ENCODE measurements around the gene TLCD1.

Gene TLCD1, protein sequence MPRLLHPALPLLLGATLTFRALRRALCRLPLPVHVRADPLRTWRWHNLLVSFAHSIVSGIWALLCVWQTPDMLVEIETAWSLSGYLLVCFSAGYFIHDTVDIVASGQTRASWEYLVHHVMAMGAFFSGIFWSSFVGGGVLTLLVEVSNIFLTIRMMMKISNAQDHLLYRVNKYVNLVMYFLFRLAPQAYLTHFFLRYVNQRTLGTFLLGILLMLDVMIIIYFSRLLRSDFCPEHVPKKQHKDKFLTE

DNA sequence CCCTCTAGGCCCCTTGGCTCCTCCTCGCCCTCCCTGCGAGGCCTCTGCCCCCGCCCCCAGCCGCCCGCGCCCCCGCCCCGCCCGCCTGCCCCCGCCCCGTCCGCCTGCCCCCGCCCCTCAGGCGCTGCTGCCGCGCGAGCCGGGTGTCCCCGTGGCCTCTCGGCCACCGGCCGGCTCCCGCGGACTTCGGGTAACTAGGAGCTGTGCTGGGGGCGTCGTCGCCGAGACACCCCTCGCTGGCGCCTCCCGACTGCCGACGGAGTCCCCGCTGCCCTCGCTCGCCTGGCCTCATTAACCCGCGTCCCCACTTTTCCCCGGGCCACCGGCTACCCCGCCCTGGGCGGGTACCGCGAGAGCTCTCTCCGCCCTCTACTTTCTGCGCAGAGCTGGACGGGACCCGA lies at the start of gene TLCD1:
Gene TLCD1, minus strand, starts transcription at position 8 of the 401 bp plus-strand sequence. CDS start 136 bp downstream, outside the sequence.
- no peak for DNase-seq (ENCODE audit: low read depth)

DNA sequence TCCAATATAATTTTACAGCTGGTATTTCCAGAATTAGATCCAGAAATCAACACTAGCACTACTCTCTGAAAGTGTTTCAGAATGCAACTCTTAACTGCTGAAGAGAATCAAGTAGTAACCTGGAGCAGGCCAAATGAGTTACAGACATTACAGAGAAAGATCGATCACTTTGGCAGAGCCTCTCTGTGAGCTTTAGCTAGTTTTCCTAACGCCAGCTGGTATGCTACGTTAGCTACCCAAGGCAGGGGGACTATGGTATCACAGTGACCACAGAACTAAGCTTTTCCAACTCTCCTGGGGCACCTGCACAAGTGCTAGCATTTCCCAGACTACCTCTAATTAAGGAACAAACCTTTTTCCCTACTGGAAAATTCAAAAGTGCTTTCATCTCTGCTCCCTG lies 48.2 kb upstream of the TLCD1 start:
- DNase-seq (ENCODE audit: low read depth) = no peak

DNA sequence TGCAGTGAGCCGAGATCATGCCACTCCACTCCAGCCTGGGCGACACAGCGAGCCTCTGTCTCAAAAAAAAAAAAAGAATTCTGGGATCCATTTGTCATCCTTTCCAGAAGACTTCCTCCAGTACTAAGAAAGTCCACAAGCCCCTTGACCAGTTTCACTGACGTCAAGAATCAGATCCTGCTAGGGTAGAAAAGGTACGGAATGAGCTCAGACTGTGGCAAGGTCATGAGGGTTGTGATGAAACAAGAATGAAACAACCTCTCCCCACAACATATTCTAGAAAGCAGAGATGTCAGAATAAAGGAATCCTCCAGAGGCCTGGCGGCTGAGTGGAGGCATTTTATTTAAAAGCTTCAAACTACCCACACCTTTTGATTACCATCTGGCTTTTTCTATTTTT lies 47.7 kb upstream of the TLCD1 start:
- DNase-seq (ENCODE audit: low read depth) = no peak

DNA sequence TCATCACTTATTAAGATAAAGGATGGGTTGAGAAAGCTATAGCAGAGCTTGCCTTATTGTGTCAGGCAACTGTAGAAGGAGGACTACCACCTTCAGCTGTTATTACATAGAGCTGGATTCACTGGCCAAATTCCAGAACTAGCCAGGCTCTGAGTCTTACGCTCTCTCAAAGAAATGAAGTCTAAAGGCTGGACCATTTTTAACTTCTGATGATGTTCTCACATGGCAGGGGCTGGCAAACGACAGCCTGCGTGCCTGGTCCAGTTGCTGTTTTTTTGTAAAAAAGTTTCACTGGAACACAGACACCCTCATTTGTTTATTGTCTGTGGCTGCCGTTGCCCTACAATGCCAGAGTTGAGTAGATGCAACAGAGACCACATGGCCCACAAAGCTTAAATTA lies 39.0 kb upstream of the TLCD1 start:
- no peak for DNase-seq (ENCODE audit: low read depth)

DNA sequence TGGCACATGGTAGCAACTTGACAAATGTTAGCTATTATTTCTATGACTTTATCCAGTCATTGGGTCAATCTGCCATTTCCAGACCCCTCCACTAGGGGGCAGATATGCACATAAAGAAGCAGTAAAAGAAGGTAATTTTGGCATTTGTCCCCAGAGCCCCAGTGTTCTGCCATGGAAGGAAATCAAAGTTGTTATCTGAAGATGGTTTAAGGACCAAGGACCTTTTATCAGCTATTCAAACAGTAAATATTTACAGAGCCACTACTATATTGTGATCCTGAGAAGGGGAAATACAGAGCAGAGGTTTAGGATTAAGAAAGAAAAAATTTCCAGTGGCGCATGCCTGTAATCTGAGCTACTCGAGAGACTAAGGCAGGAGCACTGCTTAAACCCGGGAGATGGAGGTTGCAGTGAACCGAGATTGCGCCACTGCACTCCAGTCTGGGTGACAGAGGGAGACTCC lies 37.8 kb upstream of the TLCD1 start:
- no peak for DNase-seq (ENCODE audit: low read depth)

DNA sequence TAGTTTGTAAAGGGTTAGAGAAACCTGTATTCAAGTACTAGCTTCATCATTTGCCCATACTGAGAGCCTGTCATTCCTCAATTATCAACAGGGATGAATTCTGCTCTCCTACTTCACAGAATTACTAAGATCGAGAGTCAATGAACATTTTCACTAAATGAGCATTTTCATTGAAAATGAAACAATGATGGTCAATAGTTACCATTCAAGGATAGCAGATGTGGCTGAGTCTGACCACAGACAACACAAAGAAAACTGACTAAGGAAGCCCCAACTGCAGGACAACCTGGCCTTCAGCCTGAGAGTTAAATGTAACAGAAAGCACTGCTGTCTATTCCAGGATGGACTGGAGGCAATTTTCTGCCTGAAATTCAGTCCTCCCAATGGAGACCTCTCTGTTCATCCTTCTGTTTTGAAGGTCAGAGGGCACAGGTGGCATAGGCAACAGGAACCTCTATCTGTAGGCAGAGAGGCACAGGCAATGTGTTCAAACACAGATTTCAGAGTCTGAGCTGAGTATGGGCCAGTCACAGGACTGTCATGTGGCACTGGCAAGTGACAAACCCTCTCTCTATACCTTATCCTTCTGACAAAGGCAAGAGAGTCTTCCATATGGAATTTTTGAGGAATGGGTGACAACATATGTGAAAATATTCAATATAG lies 37.2 kb upstream of the TLCD1 start:
- no peak for DNase-seq (ENCODE audit: low read depth)

DNA sequence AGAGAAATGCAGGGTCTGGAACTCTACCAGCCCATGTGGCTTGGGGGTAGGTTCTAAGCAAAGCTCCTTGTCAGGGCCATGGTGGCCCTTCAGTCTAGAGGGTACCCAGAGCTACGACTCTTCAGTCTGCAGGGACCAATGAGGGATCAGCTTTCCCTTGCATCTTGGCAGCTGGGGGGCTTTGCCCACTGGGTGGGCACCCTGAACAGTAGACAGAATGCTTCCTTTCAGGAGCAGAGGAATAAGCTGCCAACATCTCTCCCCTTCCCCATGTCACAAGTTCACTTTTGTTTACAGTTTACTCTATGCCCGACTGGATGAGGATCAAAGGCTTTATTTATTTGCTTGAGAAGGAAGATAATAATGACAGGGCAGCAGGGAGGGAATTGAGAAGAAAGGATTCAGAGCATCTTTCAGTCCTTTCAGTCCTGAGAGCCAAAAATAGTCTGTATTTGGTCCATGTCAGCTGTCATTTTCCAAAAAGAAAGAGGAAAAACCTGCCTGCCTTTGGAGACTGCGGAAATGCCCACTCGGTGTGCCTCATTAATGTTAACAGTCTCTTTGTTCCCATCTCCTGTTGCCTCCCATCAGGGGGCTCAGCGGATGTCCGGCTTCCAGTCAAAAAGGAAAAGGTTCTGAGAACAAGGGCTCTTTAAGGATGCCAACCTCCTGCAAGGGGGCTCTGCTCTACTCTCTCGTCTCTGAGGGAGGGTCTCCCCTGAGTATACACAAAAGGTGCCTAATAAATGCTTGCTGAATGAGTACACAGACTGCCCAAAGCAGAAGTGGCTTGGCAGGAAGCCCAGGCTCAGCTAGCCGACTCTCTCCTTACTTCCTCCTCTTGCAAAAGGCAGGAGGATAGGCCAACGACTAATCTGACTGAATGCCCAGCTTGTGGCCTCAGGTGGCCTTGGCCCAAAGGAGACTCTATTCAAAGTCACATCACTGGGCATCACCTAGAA lies 34.8 kb upstream of the TLCD1 start:
- no peak for DNase-seq (ENCODE audit: low read depth)

DNA sequence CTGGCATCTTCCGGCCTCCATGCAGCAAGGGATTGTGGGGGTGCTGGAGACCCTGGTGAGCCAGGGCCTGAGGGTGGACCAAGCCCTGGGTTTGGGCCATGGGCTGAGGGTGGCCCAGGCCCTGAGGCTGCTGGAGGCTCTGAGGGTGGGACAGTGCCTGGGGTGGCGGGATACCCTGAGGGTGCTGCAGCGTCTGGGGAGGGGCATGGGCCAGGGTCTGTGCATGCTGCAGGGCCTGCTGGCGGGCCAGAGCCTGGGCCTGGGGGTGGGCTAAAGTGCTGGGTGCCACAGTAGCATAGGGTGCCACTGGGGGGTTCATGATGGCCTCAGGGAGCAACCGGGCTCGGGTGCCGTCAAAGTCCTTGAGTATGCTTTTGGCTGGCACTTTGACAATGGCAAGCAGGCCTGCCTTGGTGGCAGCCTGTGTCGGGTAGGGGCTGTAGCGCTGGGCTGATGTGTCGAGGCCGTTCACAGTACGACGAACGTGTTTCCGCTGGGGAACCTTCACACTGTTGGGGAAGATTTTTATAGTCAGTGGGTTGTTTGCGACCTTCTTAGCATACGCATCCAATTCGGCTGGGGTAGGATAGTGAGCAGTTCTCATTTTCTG lies 33.3 kb upstream of the TLCD1 start:
- DNase-seq (ENCODE audit: low read depth) = no peak

DNA sequence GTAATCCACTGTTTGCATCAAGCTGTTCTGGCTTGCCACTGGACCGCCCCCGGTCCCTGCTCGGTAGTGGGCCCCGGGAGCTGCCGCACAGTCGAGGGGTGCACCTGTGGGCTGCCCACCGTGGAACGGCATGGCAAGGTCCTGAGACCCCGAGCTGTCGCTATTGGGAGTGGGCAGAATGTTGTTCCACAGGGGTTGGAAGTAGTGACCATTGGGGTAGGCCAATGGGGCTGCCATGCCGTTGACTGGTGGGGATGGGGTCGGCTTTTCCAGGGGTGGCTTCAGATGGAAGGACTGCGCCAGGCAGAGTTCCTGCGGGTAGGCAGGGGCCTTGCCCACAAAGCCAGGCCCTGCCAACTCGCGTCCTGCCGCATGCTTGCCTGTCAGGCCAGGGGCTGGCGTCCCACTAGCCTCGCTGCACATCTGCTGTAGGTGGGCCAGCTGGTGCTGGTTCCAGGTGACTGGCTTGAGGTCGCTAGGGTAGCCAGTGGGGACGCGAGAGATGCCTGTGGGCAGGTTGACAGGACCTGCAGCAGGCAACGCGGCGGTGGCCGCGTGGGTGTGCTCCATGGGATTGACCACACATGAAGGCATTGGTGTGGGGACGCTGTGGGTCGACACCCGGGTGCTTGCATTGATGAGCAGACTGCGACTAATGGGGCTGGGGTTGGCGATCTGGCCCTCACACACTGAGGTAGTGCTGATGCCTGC lies 32.5 kb upstream of the TLCD1 start:
- DNase-seq (ENCODE audit: low read depth) = no peak

DNA sequence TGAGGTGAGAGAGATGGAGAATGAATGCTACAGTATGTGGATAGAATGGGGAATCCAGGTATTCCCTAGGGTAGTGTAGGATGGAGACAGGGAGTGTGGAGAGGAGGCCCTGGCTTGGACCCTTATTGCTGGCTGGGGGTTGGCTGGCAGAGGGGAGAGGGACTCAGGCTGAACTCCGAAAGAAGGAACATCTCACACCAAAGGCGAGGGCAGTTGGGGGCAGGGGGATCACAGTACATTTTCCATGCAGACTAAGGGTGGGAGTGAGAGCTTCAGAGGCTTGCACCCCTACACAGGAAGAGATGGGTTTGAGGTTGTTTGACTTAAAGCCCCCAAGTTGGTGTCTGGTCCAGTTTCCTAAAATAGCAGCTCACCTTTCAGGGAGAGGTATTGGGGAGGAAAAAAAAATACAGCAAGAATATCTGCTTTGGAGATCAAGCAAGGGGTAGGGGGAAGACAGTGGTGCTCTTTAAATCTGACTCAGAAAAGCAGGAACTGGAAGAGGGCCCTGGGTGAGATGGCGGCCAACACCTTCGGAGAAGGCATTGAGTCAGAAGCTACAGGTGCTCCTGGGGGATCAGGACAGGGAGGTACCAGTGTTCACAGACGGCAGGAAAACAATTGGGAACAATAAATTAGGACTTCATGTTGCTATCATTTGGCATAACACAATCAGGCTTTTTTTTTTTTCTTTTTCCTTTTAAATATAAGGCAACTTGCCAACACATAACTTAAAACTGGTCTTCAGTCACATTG lies 30.2 kb upstream of the TLCD1 start:
- no peak for DNase-seq (ENCODE audit: low read depth)

DNA sequence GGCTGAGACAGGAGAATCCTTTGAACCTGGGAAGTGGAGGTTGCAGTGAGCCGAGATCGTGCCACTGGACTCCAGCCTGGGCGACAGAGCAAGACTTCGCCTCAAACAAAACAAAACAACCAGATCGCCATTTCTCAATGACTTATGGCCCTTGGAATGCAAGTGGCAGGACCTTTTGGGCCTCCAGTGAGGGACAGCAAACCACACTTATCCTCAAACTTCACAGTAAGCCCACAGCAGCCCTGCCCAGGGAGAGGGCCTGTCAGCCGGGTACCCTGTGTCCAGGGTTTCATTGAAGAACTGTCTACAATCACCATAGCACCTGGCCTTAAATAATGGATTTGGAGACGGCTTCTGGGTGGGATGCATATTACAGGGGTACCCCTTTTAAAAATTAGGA lies 29.5 kb upstream of the TLCD1 start:
- DNase-seq (ENCODE audit: low read depth) = no peak

DNA sequence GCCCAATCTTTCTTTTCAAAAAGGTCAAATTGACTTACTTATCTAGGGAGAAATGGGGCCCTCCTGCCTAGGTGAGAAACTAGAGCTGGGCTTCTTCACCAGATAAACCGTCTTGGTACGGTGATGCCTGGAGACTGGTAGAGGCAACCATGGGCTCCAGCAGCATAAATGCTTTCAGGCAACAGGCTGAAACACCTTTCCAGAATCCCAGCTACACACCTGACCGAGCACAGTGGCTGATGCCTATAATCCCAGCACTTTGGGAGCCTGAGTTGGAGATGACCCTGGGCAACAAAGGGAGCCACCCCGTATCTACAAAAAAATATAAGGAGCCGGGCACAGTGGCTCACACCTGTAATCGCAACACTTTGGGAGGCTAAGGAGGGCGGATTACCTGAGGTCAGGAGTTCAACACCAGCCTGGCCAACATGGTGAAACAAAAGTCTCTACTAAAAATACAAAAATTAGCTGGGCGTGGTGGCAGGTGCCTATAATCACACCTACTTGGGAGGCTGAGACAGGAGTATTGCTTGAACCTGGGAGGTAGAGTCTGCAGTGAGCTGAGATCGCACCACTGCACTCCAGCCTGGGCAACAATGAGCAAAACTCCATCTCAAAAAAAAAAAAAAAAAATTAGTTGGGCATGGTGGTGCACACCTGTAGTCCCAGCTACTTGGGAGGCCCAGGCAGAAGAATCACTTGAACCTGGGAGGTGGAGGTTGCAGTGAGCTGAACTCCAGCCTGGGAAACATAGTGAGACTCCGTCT lies 25.8 kb upstream of the TLCD1 start:
- DNase-seq (ENCODE audit: low read depth) = no peak

DNA sequence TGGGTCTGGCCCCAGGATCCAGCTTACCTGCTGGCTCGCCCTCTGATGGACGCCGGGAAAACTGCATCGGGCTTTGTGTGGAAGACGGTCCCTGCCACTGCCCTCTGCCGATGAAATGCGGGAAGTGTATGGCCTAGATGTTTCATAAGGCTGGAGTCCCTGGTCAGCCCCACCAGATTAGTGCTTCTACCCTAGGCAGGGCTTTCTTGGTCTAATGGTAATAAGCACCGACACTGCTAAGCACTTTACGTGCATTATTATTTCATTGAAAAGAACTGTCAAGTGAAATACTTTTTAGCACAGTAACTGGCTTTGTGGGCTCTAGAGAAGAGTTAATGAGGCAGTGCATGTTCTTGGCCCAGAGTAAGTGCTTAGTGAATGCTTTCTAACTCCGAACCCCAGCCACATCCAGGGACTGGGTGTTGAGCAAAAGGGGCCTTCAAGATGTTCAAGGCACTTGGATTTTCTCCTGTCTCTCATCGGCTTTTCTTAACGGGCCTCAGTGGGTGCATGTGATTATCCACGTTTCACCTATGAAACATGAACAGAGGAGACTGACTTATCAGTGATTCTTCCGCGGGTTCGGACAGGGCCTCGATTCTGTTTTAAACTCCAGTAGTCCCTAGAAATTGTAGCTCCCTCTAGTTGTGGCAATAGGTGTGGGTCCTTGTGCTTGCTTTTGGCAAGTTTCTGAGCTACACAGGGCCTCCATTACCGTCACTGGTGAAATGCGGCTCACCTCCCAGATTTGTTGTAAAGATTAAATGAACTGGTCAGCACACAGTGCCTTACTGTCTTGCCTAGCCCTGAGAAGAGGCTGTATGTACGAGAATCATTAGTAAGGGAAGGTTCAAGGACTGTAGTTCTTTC lies 24.4 kb upstream of the TLCD1 start:
- no peak for DNase-seq (ENCODE audit: low read depth)

DNA sequence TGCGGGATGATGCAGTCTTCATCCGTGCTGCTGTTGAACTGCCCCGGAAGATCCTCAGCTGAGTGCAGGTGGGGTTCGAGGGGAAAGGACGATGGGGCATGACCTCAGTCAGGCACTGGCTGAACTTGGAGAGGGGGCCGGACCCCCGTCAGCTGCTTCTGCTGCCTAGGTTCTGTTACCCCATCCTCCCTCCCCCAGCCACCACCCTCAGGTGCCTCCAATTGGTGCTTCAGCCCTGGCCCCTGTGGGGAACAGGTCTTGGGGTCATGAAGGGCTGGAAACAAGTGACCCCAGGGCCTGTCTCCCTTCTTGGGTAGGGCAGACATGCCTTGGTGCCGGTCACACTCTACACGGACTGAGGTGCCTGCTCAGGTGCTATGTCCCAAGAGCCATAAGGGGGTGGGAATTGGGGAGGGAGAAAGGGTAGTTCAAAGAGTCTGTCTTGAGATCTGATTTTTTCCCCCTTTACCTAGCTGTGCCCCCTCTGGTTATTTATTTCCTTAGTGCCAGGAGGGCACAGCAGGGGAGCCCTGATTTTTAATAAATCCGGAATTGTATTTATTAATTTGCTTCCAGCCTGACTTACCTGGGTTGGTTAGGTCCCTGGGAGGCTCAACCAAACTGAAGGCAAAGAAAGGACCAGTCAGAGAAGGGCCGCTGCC lies 23.6 kb upstream of the TLCD1 start:
- DNase-seq (ENCODE audit: low read depth) = no peak

DNA sequence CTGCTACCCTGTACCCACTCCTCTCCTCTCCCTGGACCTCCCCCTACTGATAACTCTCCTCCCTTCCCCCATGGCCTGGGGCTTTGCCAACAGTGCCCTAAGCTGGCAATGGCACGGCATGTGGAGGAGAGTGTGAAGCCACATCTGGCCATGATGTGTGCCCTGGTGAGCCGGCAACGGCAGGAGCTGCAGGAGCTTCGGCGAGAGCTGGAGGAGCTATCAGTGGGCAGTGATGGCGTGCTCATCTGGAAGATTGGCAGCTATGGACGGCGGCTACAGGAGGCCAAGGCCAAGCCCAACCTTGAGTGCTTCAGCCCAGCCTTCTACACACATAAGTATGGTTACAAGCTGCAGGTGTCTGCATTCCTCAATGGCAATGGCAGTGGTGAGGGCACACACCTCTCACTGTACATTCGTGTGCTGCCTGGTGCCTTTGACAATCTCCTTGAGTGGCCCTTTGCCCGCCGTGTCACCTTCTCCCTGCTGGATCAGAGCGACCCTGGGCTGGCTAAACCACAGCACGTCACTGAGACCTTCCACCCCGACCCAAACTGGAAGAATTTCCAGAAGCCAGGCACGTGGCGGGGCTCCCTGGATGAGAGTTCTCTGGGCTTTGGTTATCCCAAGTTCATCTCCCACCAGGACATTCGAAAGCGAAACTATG lies 23.0 kb upstream of the TLCD1 start:
- DNase-seq (ENCODE audit: low read depth) = no peak

DNA sequence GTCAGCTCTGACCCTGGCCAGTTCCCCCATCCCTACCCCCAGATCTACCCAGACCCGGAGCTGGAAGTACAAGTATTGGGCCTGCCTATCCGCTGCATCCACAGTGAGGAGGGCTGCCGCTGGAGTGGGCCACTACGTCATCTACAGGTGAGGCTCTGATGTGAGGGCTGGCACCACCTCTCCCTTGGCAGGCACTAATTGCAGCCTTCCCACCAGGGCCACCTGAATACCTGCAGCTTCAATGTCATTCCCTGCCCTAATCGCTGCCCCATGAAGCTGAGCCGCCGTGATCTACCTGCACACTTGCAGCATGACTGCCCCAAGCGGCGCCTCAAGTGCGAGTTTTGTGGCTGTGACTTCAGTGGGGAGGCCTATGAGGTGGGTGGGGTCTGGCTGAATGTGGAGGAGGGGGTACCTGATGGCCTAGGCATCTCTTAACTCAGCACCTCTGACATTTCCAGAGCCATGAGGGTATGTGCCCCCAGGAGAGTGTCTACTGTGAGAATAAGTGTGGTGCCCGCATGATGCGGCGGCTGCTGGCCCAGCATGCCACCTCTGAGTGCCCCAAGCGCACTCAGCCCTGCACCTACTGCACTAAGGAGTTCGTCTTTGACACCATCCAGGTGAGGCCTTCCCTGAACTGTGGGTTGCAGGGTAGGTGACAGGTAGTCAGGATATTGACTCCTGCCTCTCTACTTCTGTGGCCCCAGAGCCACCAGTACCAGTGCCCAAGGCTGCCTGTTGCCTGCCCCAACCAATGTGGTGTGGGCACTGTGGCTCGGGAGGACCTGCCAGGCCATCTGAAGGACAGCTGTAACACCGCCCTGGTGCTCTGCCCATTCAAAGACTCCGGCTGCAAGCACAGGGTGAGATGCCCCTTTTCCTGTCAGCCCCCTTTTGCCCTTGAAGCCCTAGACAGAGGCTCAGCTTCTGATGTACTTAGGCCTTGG lies 22.0 kb upstream of the TLCD1 start:
- DNase-seq (ENCODE audit: low read depth) = no peak

Data from GM04503 (cell line).